DLD1 (cell line): ENCODE measurements around the gene TCHP.

Source experiments
- in situ Hi-C: cut with HindIII; loops from 2 replicates; pipeline ENCODE4 v1.10.0; 2017; ENCODE audit warnings: low sequenced_read_pairs

Gene TCHP

DNA sequence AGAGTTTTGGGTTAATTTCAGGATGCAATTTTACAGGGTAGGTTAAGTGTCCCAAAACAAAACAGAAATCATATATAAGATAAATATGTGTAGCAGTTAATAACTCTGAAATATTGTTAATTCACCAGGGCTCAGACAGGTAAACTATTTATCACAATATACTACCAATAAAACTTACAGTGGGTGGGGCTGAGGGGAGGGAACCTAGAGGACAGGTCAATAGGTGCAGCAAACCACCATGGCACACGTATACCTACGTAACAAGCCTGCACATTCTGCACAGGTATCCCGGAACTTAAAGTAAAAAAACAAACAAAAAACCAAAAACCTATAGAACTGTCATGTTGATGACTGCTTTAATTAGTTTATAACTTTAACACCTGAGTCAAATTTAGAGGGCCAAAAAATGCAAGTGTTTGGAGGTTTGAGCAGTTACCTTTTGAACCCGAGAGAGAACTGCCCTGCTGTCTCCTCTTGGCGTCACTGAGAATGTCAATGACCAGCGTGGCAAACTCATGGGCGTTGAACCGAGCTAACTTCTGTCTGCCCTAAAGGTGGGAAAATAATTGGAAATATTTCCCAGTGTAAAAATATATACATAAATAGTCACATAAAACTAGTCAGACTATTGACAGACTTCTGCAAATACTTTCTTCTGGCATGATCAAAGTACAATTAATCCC is 59.5 kb downstream of the TCHP start:
- in situ Hi-C loops, result loop anchor here (5.0 to 10.0 kb wide), 2 partner anchors 73 to 145 kb away; no protein-coding TSS in a partner anchor

DNA sequence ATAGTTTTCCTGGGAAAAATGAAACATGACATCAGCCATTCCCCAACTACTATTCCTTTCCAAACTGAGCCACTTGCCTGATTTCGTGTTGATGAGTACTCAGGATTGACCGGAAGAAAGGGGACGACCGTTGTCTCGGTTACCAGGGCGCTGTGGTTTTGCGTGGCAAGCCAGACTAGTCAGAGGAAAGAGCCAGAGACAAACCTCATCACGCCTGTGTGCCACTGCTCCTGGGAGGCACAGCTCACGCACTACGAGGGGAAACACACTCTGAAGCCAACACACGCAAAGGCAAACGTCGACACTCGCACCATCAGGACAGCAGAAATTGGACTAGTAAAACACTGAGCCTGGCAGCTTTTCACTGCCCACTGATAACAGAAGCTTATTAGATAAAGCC is 61.1 kb downstream of the TCHP start:
- in situ Hi-C loops, result loop anchor here (5.0 to 10.0 kb wide), 2 partner anchors 71 to 146 kb away; no protein-coding TSS in a partner anchor

DNA sequence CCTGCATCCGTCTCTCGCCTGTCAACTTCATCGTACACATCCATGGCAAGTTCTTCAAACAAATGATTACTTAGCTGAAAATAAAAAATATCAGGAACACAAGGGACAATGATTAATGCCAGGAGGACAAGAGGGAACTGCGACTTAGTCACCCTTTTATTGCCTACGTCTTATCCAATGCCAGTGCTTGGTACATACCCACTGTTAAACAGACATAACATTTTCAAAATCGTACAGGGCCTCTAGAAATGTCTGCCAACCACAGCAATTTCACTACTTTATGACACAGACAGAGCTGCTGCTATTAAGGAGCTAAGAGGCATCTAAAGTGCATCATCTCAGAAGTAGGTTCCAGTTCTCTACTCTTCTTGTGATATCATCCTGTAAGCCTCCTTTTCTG is 61.5 kb downstream of the TCHP start:
- in situ Hi-C loops, result loop anchor here (5.0 to 10.0 kb wide), 2 partner anchors 71 to 147 kb away; no protein-coding TSS in a partner anchor

DNA sequence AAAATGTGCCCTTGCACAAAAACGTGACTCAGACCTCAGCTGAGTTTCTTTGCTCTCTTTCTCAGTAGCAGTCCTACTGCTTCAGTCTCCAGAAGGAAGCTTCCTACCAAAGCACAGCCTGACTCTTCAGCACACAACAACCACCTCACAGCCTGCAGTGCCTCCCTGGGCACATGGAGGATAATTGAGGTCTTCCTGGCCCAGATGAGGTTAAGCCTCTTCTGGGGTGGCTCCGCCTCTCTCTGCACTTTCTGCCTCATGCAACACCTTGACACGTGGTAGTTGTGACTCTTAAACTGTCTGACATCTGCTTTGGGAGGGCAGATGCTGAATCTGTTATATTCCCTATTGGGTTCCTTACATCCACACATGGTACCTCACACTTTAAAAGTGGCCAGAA is 62.3 kb downstream of the TCHP start:
- in situ Hi-C loops, result loop anchor here (5.0 to 10.0 kb wide), 2 partner anchors 70 to 148 kb away; no protein-coding TSS in a partner anchor

DNA sequence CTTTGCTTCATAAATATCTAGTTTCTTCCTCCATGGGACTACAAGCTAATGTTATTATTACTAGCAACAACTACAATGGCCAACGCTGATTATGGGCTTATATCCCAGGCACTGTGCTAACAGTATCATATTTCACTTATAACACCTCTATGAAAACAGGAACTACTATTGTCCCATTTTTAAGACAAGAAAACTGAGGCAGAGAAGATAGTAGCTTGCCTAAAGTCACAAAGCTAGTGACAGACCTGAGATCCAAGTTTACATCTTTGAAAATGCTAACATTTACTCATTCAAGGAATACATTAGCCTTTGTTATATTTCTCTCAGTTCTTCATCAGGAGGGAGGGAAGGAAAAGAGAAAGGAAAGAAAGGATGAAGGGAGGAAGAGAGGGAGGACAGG is 63.3 kb downstream of the TCHP start:
- in situ Hi-C loops, result loop anchor here (5.0 to 10.0 kb wide), 2 partner anchors 69 to 149 kb away; no protein-coding TSS in a partner anchor

DNA sequence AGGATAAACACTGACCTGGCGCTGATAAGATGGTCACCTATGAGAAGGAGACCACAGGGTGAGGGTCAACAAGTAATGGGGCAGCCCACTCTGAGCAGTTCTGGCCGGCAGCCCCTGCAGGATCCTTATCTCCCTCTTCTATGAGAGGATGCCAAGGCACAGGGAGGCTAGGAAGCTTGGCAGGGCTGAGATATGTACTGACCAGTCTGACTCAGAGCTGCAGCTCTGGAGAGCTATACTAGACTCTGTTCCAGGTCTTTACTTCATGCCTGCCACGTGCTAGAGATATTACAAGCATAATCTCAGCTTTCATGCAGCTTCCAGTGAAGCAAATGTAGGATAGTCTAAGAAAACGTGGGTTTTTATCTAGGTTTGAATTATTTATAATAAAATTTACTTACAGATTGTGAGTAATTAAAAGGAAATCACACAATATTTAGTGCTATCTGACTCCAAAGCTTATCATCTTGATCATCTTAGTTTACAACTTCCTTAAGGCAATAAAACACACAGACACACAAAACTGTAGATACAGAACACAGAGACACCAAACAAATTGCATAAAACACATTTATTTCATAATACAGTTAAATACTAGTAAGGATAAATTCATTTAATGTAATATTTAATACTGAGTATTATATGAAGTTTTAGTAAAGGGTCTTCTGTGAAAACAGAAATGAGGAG is 63.8 kb downstream of the TCHP start:
- in situ Hi-C loops, result loop anchor here (5.0 to 10.0 kb wide), 2 partner anchors 68 to 149 kb away; no protein-coding TSS in a partner anchor

DNA sequence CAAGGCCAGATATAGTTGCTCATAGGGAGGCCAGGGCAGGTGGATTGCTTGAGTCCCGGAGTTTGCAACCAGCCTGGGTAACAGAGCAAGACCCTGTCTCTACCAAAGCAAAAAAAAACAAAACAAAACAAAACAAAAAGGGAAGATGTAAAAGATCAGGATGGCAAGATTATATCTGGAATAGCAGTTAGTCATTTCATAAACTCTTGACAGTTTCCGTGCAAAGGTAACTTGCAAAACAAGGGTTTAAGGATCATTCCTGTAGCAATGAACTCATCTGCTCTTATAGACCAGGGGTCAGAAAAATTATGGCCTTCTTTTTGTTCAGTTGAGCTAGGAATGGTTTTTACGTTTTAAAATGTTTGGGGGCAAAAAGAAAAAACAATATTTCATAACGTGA is 66.5 kb downstream of the TCHP start:
- in situ Hi-C loops, result loop anchor here (10.0 kb wide), 1 partner anchor 152 kb away; no protein-coding TSS in a partner anchor

DNA sequence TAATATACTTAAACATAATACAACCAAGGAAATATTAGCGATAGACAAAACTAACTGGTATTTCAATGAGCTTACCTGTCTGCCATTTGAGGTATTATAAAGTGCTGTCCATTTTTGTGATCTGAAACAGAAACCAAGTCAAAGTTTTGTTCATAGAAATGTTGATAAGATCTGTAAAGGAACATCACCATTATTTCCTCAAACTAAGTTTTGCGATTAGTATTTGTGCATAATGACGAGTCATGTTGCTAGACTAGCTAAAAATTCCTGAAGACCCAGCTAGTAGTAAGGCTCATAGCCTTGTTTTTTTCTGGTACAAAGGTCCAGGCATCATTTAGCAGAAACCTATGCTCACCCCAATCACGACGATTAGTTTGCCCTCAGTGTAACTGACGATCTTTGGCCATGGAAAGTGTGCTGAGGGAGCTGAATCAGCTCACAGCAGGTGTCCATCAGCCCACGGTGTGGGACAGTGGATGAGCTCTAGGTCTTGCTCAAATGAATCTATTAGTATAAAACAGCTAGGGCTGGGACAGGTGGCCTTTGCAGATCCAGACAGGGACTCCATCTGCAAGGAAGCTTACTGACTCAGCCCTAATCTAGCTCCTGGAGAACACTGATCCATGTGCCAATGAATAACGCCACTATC is 67.4 kb downstream of the TCHP start:
- in situ Hi-C loops, result loop anchor here (10.0 kb wide), 1 partner anchor 153 kb away; no protein-coding TSS in a partner anchor
